ENCODE results near the gene MDM1.

DNA sequence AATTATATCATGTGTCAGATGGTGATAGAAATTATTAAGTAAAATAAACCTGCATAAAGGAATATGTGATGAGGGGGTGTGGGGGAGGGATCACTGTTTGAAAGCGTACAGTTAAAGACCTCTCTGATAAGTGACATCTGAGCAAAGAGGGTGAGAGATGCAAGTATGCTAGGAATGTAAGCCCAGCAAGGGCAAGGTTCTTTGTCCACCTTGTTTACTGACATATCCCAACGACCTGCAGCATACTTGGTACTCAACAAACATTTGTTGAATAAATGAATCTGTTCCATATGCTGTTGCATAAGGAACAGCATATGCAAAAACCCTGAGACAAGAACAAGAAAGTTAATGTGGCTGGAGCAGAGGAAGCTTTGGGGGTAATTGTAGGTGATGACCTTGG is 12.0 kb upstream of the MDM1 start:
- TF ChIP-seq, protein P1, sequence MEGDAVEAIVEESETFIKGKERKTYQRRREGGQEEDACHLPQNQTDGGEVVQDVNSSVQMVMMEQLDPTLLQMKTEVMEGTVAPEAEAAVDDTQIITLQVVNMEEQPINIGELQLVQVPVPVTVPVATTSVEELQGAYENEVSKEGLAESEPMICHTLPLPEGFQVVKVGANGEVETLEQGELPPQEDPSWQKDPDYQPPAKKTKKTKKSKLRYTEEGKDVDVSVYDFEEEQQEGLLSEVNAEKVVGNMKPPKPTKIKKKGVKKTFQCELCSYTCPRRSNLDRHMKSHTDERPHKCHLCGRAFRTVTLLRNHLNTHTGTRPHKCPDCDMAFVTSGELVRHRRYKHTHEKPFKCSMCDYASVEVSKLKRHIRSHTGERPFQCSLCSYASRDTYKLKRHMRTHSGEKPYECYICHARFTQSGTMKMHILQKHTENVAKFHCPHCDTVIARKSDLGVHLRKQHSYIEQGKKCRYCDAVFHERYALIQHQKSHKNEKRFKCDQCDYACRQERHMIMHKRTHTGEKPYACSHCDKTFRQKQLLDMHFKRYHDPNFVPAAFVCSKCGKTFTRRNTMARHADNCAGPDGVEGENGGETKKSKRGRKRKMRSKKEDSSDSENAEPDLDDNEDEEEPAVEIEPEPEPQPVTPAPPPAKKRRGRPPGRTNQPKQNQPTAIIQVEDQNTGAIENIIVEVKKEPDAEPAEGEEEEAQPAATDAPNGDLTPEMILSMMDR (IDR thresholded peaks at IDR 0.05), result no peak
- no peak for TF ChIP-seq POLR2A (IDR thresholded peaks at IDR 0.05)

Measured in uterus (tissue), 2 donors.